Ramos (cell line): ENCODE measurements around the gene HDAC4.
"Not testable (repeated sequence)": the region's sequence is repeated elsewhere in the genome, so short reads cannot be mapped to it uniquely, and the experiment has no call there.

Experiments used
- in situ Hi-C: fragments of 300-500 bp; cut with MboI; formaldehyde crosslinking; loops from one replicate; pipeline ENCODE4 v1.14.3; 2022; ENCODE audit warnings: low sequenced_read_pairs; ENCODE audit not compliant: unreplicated experiment

HDAC4 gene

GRCh38 chr2:239400596-239401066, at the start of gene HDAC4:
HDAC4 (minus strand) TSS chr2:239401020; CDS start chr2:239352699, 48,321 bp downstream.
- in situ Hi-C loops: no loop called here

- in situ Hi-C loops: not testable (repeated sequence)
Observed at GRCh38 chr2:239449468-239449867, 48.6 kb upstream of the HDAC4 start.

GRCh38 chr2:239445771-239446524, 45.1 kb upstream of the HDAC4 start:
- in situ Hi-C loops: no loop called here

GRCh38 chr2:239444626-239445577, 44.1 kb upstream of the HDAC4 start:
- in situ Hi-C loops: no loop called here

- in situ Hi-C loops: no loop called here
Observed at GRCh38 chr2:239443666-239444567, 43.1 kb upstream of the HDAC4 start.

- in situ Hi-C loops: no loop called here
Observed at GRCh38 chr2:239443102-239443620, 42.3 kb upstream of the HDAC4 start.

GRCh38 chr2:239442192-239442591, 41.4 kb upstream of the HDAC4 start:
- in situ Hi-C loops: no loop called here

GRCh38 chr2:239441261-239442078, 40.6 kb upstream of the HDAC4 start:
- in situ Hi-C loops: no loop called here

- in situ Hi-C loops: no loop called here
Observed at GRCh38 chr2:239440511-239440959, 39.7 kb upstream of the HDAC4 start.

- in situ Hi-C loops: no loop called here
Observed at GRCh38 chr2:239439754-239440315, 39.0 kb upstream of the HDAC4 start.

GRCh38 chr2:239438995-239439753, 38.4 kb upstream of the HDAC4 start:
- in situ Hi-C loops: no loop called here

- in situ Hi-C loops: no loop called here
Observed at GRCh38 chr2:239438368-239438767, 37.5 kb upstream of the HDAC4 start.

- in situ Hi-C loops: no loop called here
Observed at GRCh38 chr2:239436669-239437335, 36.0 kb upstream of the HDAC4 start.

- in situ Hi-C loops: no loop called here
Observed at GRCh38 chr2:239436076-239436475, 35.3 kb upstream of the HDAC4 start.

- in situ Hi-C loops: no loop called here
Observed at GRCh38 chr2:239433777-239434403, 33.1 kb upstream of the HDAC4 start.

GRCh38 chr2:239432174-239432573, 31.4 kb upstream of the HDAC4 start:
- in situ Hi-C loops: no loop called here

- in situ Hi-C loops: no loop called here
Observed at GRCh38 chr2:239431536-239431935, 30.7 kb upstream of the HDAC4 start.
